ENCODE results near the gene LINGO3. TPM values are rescaled to one million over a fixed set of nuclear protein-coding genes. Genes with fewer than 3 reads are reported as not detected.
A peak's percentile ranks its signal among the peaks of the same experiment; 100 is the strongest.

Gene LINGO3
- total and polyA plus RNA-seq, 2 experiments from 2014 or later: not detected

DNA sequence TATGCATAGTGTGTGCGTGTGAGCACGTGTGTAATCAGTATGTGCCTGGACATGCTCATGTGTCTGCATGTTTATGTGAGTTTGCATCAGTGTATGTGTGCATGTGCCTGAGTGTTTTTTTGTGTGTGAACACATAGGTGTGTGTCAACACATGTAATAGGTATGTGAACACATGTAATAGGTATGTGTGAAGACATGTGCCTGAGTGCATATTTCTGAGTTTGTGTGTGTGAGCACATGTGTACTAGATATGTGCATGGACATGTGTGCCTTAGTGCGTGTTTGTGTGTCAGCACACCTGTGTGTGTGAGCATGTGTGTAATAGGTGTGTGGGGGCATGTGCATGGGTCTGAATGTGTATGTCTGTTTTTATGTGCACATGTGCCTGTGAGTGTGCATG lies 27.9 kb upstream of the LINGO3 start:
- 85 to 89% methylated on average over 3 of the region's 3 CpGs for WGBS, 2 experiments (ENCODE audit: low coverage in 1 of 2, low lambda C conversion rate in 2 of 2, missing lambda C conversion rate in 2 of 2)
- Histone ChIP-seq H3K36me3 (ENCODE audit: low read depth) (no peaks in the 10 kb centered on the region), H3K4me1 (ENCODE audit: insufficient read depth) (no peaks in the 10 kb centered on the region), H3K27me3 (replicated peaks; ENCODE audit: insufficient read depth) (no peaks in the 10 kb centered on the region), H3F3A (ENCODE audit: insufficient read depth) (peaks cover 16% of the 10 kb centered on the region; the same call in 1 of the 2 replicates), H3K27ac (no peak overlapping the region), H3K4me2 (ENCODE audit: unreplicated experiment) (no peak overlapping the region), H2AFZ (no peak overlapping the region), H3K79me2 (ENCODE audit: insufficient read depth) (peaks cover 62% of the 10 kb centered on the region), H3K9me2 (ENCODE audit: insufficient read depth) (no peaks in the 10 kb centered on the region), H3K9ac (no peak overlapping the region), H3K9me3 (ENCODE audit: low read depth) (no peaks in the 10 kb centered on the region), H3K4me3 (no peak overlapping the region), H4K20me1 (ENCODE audit: insufficient read depth) (no peaks in the 10 kb centered on the region; the same call in 1 of the 2 replicates)
- DNase-seq: no peak
- in situ Hi-C loops (cut with MboI): no loop called here
- TF ChIP-seq EZH2phosphoT487 (IDR thresholded peaks at IDR 0.05; ENCODE audit: insufficient read depth, low read depth) (no peak), EZH2 (IDR thresholded peaks at IDR 0.05; ENCODE audit: insufficient read depth, poor library complexity, severe bottlenecking) (no peak)

DNA sequence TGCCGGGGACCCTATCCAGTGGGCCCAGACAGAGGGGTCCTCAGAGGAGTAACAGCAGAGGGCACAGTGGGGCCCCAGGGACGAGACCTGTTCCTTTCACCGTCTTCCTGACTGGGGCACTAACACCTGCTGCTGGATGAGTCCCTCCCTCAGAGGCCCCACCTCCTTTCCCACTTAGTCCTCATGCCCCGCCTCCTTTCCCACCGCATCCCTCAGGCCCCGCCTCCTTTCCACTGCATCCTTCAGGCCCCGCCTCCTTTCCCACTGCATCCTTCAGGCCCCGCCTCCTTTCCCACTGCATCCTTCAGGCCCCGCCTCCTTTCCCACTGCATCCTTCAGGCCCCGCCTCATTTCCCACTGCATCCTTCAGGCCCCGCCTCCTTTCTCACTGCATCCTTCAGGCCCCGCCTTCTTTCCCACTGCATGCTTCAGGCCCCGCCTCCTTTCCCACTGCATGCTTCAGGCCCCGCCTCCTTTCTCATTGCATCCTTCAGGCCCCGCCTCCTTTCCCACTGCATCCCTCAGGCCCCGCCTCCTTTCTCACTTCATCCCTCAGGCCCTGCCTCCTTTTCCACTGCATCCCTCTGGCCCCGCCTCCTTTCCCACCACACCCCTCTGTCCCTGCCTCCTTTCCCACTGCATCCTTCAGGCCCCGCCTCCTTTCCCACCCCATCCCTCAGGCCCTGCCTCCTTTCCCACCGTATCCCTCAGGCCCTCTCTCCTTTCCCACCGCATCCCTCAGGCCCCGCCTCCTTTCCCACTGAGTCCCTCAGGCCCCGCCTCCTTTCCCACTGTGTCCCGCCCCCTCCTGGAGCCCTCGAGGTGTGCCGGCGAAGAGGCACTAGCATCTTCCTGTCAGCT lies 27.3 kb upstream of the LINGO3 start:
- no peak overlapping the region for H3K27ac ChIP-seq
- H2AFZ ChIP-seq: no peak overlapping the region
- H3K4me3 ChIP-seq: no peak overlapping the region
- no peaks in the 10 kb centered on the region for H3K36me3 ChIP-seq (ENCODE audit: low read depth)
- no peaks in the 10 kb centered on the region for H3K27me3 ChIP-seq (replicated peaks; ENCODE audit: insufficient read depth)
- no peaks in the 10 kb centered on the region for H3K9me3 ChIP-seq (ENCODE audit: low read depth)
- in situ Hi-C loops (cut with MboI): no loop called here
- H3K4me1 ChIP-seq (ENCODE audit: insufficient read depth): no peaks in the 10 kb centered on the region
- peak; percentile 66 for DNase-seq
- H3K9me2 ChIP-seq (ENCODE audit: insufficient read depth): no peaks in the 10 kb centered on the region
- no peak overlapping the region for H3K9ac ChIP-seq
- H4K20me1 ChIP-seq (ENCODE audit: insufficient read depth): no peaks in the 10 kb centered on the region; the same call in 1 of the 2 replicates
- H3F3A ChIP-seq (ENCODE audit: insufficient read depth): peaks cover 16% of the 10 kb centered on the region; the same call in 1 of the 2 replicates
- TF ChIP-seq EZH2phosphoT487 (IDR thresholded peaks at IDR 0.05; ENCODE audit: insufficient read depth, low read depth) (no peak), EZH2 (IDR thresholded peaks at IDR 0.05; ENCODE audit: insufficient read depth, poor library complexity, severe bottlenecking) (no peak)
- WGBS, 2 experiments (ENCODE audit: low coverage in 1 of 2, low lambda C conversion rate in 2 of 2, missing lambda C conversion rate in 2 of 2): 93 to 100% methylated on average over 5 to 26 of the region's 26 CpGs
- H3K4me2 ChIP-seq (ENCODE audit: unreplicated experiment): no peak overlapping the region
- H3K79me2 ChIP-seq (ENCODE audit: insufficient read depth): peaks cover 68% of the 10 kb centered on the region

DNA sequence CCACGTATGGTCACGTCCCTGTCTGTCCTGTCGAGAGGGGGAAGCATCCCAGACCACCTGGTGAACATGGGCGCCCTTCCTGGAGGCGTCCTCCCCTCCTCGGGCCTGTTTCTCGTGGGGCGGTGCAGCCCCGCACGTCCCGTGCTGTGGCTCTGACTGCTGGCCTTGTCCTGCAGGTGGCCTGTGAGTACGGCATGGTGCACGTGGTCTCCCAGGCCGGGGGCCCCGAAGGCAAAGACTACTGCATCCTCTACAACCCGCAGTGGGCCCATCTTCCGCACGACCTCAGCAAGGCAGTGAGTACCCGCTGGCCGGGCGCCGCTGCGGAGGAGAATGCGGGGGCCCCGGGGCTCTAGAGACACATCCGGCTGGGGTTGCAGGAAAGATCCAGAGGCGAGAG lies 26.5 kb upstream of the LINGO3 start:
- no peaks in the 10 kb centered on the region; the same call in 1 of the 2 replicates for H4K20me1 ChIP-seq (ENCODE audit: insufficient read depth)
- no peak overlapping the region for H3K4me3 ChIP-seq

DNA sequence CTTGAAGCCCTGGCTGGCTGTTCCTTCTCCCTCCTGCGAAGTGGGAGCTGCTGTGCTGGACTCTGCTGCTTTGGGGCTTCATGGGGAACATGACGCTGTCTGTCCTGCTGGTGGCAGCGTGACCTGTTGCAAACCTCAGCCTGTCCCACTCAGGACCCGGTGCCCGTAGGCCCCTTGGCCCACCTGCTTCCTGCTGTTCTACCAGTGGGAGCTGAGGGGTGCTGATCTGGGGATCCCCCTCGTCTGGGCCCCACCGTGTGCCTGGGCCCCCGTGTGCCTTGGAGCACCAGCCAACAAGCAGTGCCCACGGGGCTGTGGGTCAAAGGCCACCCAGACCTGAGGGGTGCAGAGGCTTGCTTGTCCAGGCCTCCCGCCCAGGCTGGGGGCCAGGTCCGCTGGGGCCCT lies 25.9 kb upstream of the LINGO3 start:
- Histone ChIP-seq H2AFZ (no peak overlapping the region), H3K36me3 (ENCODE audit: low read depth) (no peaks in the 10 kb centered on the region), H3K4me3 (no peak overlapping the region), H3K9me2 (ENCODE audit: insufficient read depth) (no peaks in the 10 kb centered on the region), H3K27me3 (replicated peaks; ENCODE audit: insufficient read depth) (no peaks in the 10 kb centered on the region), H3K27ac (no peak overlapping the region), H3K4me2 (ENCODE audit: unreplicated experiment) (no peak overlapping the region), H3F3A (ENCODE audit: insufficient read depth) (peaks cover 16% of the 10 kb centered on the region; the same call in 1 of the 2 replicates), H3K79me2 (ENCODE audit: insufficient read depth) (peaks cover 82% of the 10 kb centered on the region), H3K9me3 (ENCODE audit: low read depth) (no peaks in the 10 kb centered on the region), H3K4me1 (ENCODE audit: insufficient read depth) (peaks cover 6% of the 10 kb centered on the region; the same call in 1 of the 2 replicates), H3K9ac (no peak overlapping the region), H4K20me1 (ENCODE audit: insufficient read depth) (no peaks in the 10 kb centered on the region; the same call in 1 of the 2 replicates)
- in situ Hi-C loops (cut with MboI): no loop called here
- WGBS, 2 experiments (ENCODE audit: low coverage in 1 of 2, low lambda C conversion rate in 2 of 2, missing lambda C conversion rate in 2 of 2): 69 to 73% methylated on average over 10 to 11 of the region's 11 CpGs
- TF ChIP-seq EZH2 (IDR thresholded peaks at IDR 0.05; ENCODE audit: insufficient read depth, poor library complexity, severe bottlenecking): no peak
- TF ChIP-seq EZH2phosphoT487 (IDR thresholded peaks at IDR 0.05; ENCODE audit: insufficient read depth, low read depth): no peak
- no peak for DNase-seq

More for the DNA sequence above, 26.5 kb upstream of the LINGO3 start:
- in situ Hi-C loops (cut with MboI): no loop called here
- 95 to 96% methylated on average over 20 to 27 of the region's 27 CpGs for WGBS, 2 experiments (ENCODE audit: low coverage in 1 of 2, low lambda C conversion rate in 2 of 2, missing lambda C conversion rate in 2 of 2)
- peaks cover 16% of the 10 kb centered on the region; the same call in 1 of the 2 replicates for H3F3A ChIP-seq (ENCODE audit: insufficient read depth)
- no peak for TF ChIP-seq EZH2phosphoT487 (IDR thresholded peaks at IDR 0.05; ENCODE audit: insufficient read depth, low read depth)
- TF ChIP-seq EZH2 (IDR thresholded peaks at IDR 0.05; ENCODE audit: insufficient read depth, poor library complexity, severe bottlenecking): no peak
- H3K9me2 ChIP-seq (ENCODE audit: insufficient read depth): no peaks in the 10 kb centered on the region
- DNase-seq: no peak
- no peaks in the 10 kb centered on the region for H3K27me3 ChIP-seq (replicated peaks; ENCODE audit: insufficient read depth)
- no peaks in the 10 kb centered on the region for H3K36me3 ChIP-seq (ENCODE audit: low read depth)
- H3K4me1 ChIP-seq (ENCODE audit: insufficient read depth): peaks cover 4% of the 10 kb centered on the region; the same call in 1 of the 2 replicates
- no peaks in the 10 kb centered on the region for H3K9me3 ChIP-seq (ENCODE audit: low read depth)
- no peak overlapping the region for H3K27ac ChIP-seq
- H3K9ac ChIP-seq: no peak overlapping the region
- H3K4me2 ChIP-seq (ENCODE audit: unreplicated experiment): no peak overlapping the region
- no peak overlapping the region for H2AFZ ChIP-seq
- peaks cover 76% of the 10 kb centered on the region for H3K79me2 ChIP-seq (ENCODE audit: insufficient read depth)
